ENCODE measurements around the gene COL19A1. TPM values are rescaled to one million over a fixed set of nuclear protein-coding genes. Genes with fewer than 3 reads are reported as not detected.

COL19A1 gene
- total and polyA plus RNA-seq, 2 experiments from 2014 or later, result not detected

- TF ChIP-seq REST (IDR thresholded peaks at IDR 0.05; ENCODE audit: unreplicated experiment) (no peak), EZH2 (IDR thresholded peaks at IDR 0.05; ENCODE audit: low read depth, unreplicated experiment) (no peak), JUNB (IDR thresholded peaks at IDR 0.05; ENCODE audit: unreplicated experiment) (no peak)
Observed at GRCh38 chr6:69895396-69895795, 29.0 kb downstream of the COL19A1 start (continued).

- Histone ChIP-seq H3K27ac (ENCODE audit: low read depth) (no peak overlapping the region), H3K36me3 (ENCODE audit: insufficient read depth) (no peaks in the 10 kb centered on the region), H3K4me3 (no peak overlapping the region), H3K27me3 (ENCODE audit: insufficient read depth) (no peaks in the 10 kb centered on the region), H2AFZ (no peak overlapping the region), H3K9me2 (ENCODE audit: insufficient read depth) (no peaks in the 10 kb centered on the region), H3K4me1 (ENCODE audit: insufficient read depth) (no peaks in the 10 kb centered on the region), H4K20me1 (replicated peaks; ENCODE audit: insufficient read depth) (no peaks in the 10 kb centered on the region), H3K4me2 (no peak overlapping the region), H3K79me2 (replicated peaks; ENCODE audit: insufficient read depth) (no peaks in the 10 kb centered on the region), H3F3A (replicated peaks; ENCODE audit: low read depth) (no peaks in the 10 kb centered on the region)
- Mint-ChIP-seq H3K27me3 (ENCODE audit: insufficient read depth, low read depth, poor library complexity) (no peaks in the 10 kb centered on the region), H3K36me3 (ENCODE audit: low read depth) (no peaks in the 10 kb centered on the region), H3K4me1 (no peaks in the 10 kb centered on the region), H3K27ac (no peak overlapping the region), H3K4me3 (no peak overlapping the region), H3K9me3 (no peaks in the 10 kb centered on the region)
- no peak for DNase-seq (ENCODE audit: low spot score)
- ATAC-seq, result no peak
- TF ChIP-seq REST (IDR thresholded peaks at IDR 0.05; ENCODE audit: unreplicated experiment), result no peak
- no peak for TF ChIP-seq CTCF (conservative IDR thresholded peaks at IDR 0.05; ENCODE audit: low read depth in 2 of 2)
- TF ChIP-seq CREB1 (CRISPR knock-in tag; IDR thresholded peaks at IDR 0.05; ENCODE audit: low read depth), result no peak
- TF ChIP-seq EZH2 (IDR thresholded peaks at IDR 0.05; ENCODE audit: low read depth, unreplicated experiment), result no peak
- TF ChIP-seq ZNF462 (CRISPR knock-in tag; IDR thresholded peaks at IDR 0.05), result no peak
- TF ChIP-seq NANOG (IDR thresholded peaks at IDR 0.05; ENCODE audit: borderline replicate concordance), result no peak
- no peak for TF ChIP-seq EZH2phosphoT487 (IDR thresholded peaks at IDR 0.05; ENCODE audit: unreplicated experiment)
- no peak for TF ChIP-seq POLR2AphosphoS5 (IDR thresholded peaks at IDR 0.05; ENCODE audit: low read depth)
- no peak for TF ChIP-seq STAT1 (IDR thresholded peaks at IDR 0.05; ENCODE audit: unreplicated experiment)
Observed at GRCh38 chr6:69900869-69901268, 34.5 kb downstream of the COL19A1 start.

Data from GM23338 (cell line).